Spleen (tissue), 11 donors: ENCODE data around the gene BMP6. TPM values are rescaled to one million over a fixed set of nuclear protein-coding genes. Genes with fewer than 3 reads are reported as not detected.

Experiments used
- DNase-seq: peaks from one replicate; pipeline ENCODE4 v3.0.0-alpha.2; 2020
- H3K27ac ChIP-seq, 8 donors: fragments of 200-600 bp; sonication (generic) in 7 of 8; 1 replicate in 4 of 8; 2 replicates in 4 of 8; pipeline versions ENCODE4 v1.5.0 to v1.8.0; 2016 to 2021; ENCODE audit warnings: inconsistent platforms in 4 of 8, mild to moderate bottlenecking in 4 of 8, moderate library complexity in 1 of 8
- H3K27me3 ChIP-seq, 7 donors: fragments of 200-600 bp; sonication (generic) in 6 of 7; replicated peaks in 1 of 7; 1 replicate in 4 of 7; 2 replicates in 3 of 7; pipeline versions ENCODE4 v1.5.0 to v1.8.0; 2016 to 2021; ENCODE audit warnings: inconsistent platforms in 3 of 7, mild to moderate bottlenecking in 1 of 7
- H3K36me3 ChIP-seq, 6 donors: fragments of 200-600 bp; sonication (generic) in 5 of 6; 1 replicate in 4 of 6; 2 replicates in 2 of 6; pipeline versions ENCODE4 v1.5.0 to v1.8.0; 2016 to 2021; ENCODE audit warnings: inconsistent platforms in 2 of 6
- H3K4me1 ChIP-seq, 6 donors: fragments of 200-600 bp; sonication (generic) in 5 of 6; 1 replicate in 3 of 6; 2 replicates in 3 of 6; pipeline versions ENCODE4 v1.5.0 to v1.8.0; 2016 to 2021; ENCODE audit warnings: inconsistent platforms in 3 of 6
- H3K4me3 ChIP-seq, 8 donors: fragments of 200-600 bp; sonication (generic) in 7 of 8; 1 replicate in 4 of 8; 2 replicates in 4 of 8; pipeline versions ENCODE4 v1.5.0 to v1.8.0; 2016 to 2021; ENCODE audit warnings: inconsistent platforms in 4 of 8, mild to moderate bottlenecking in 4 of 8, moderate library complexity in 2 of 8
- H3K9me3 ChIP-seq, 8 donors: fragments of 200-600 bp; sonication (generic) in 7 of 8; 1 replicate in 4 of 8; 2 replicates in 4 of 8; pipeline versions ENCODE4 v1.5.0 to v1.8.0; 2016 to 2021; ENCODE audit warnings: inconsistent platforms in 4 of 8
- POLR2A ChIP-seq, 3 donors: fragments of 450-650 bp; IDR thresholded peaks; one replicate each; pipeline ENCODE4 v1.5.1; 2017; ENCODE audit warnings: antibody characterized with exemption in 3 of 3, mild to moderate bottlenecking in 1 of 3
- POLR2AphosphoS5 ChIP-seq, 3 donors: sonication (generic); formaldehyde crosslinking; IDR thresholded peaks; one replicate each; pipeline ENCODE4 v1.5.1; 2017; ENCODE audit warnings: antibody characterized with exemption in 3 of 3
- WGBS, 5 donors: extraction: QIAGEN DNeasy Blood & Tissue Kit in 3 of 5; methylation state at CpG; one replicate each; pipeline versions ENCODE4 v1.1.5 to v1.1.7; 2013 to 2018; 5-methylcytosine and 5-hydroxymethylcytosine counted together
- intact Hi-C: fragments of 100-400 bp; cut with DNase I; formaldehyde crosslinking; loops from one replicate; pipeline ENCODE4 v1.15.0; 2023; ENCODE audit warnings: low total_unique reads
- polyA plus RNA-seq, 3 donors: library from polyadenylated mRNA; stranded (reverse); fragments of 200-250 nt; gene quantifications; one replicate each; pipeline ENCODE4 v1.2.1, GENCODE V29; 2013
- total RNA-seq, 7 donors: library from RNA; depleted of rRNA in 3 of 7; stranded (reverse); fragments of >200 nt in 3 of 7; fragmentation: NEBNext Ultra II Directional in 4 of 7; extraction: Animal tissue kit (Norgen Biotek cat#: 25700) in 4 of 7; gene quantifications; one replicate each; pipeline versions ENCODE4 v1.1.0 to v1.2.1, GENCODE V29; 2016 to 2021
- TF ChIP-seq, protein P1 (sequence below), 11 experiments: fragments of 200-600 bp in 7 of 11; fragments of 450-650 bp in 4 of 11; sonication (generic) in 4 of 11; IDR thresholded peaks in 8 of 11; conservative IDR thresholded peaks in 3 of 11; 1 replicate in 7 of 11; 2 replicates in 4 of 11; pipeline versions ENCODE4 v1.4.0 to v1.8.0; 2016 to 2021; ENCODE audit warnings: antibody characterized with exemption in 11 of 11, inconsistent platforms in 4 of 11, mild to moderate bottlenecking in 1 of 11
- donor health status: healthy with polysubstance abuse.
- donor health status: DM: no; HTN: no; CAD: no; lungs with moderate emphysema.
- donor health status: DM: no; HTN: no; CAD: no.
- donor health status: Bipolar disorder and iron deficiency.
- donor health status: healthy.
- donor health status: DM: no; HTN: no; CAD: no.
- donor health status: DM: yes; HTN: yes; CAD: no.

The BMP6 gene
- total and polyA plus RNA-seq, 10 donors = 0.58 to 6.9 (median 4.8) TPM

GRCh38 chr6:7730784-7731227, 4.9 kb downstream of the BMP6 start:
- Histone ChIP-seq H3K36me3 (no peaks in the 10 kb centered on the region), H3K4me1 (peaks cover 22 to 56% (median 35%) of the 10 kb centered on the region in 6 donors), H3K9me3 (no peaks in the 10 kb centered on the region), H3K27ac (no peak overlapping the region), H3K4me3 (no peak overlapping the region), H3K27me3 (peaks cover 4 to 93% (median 58%) of the 10 kb centered on the region in 7 donors)
- intact Hi-C loops = no loop called here
- no peak for TF ChIP-seq POLR2AphosphoS5 (IDR thresholded peaks at IDR 0.05)
- TF ChIP-seq, protein P1, sequence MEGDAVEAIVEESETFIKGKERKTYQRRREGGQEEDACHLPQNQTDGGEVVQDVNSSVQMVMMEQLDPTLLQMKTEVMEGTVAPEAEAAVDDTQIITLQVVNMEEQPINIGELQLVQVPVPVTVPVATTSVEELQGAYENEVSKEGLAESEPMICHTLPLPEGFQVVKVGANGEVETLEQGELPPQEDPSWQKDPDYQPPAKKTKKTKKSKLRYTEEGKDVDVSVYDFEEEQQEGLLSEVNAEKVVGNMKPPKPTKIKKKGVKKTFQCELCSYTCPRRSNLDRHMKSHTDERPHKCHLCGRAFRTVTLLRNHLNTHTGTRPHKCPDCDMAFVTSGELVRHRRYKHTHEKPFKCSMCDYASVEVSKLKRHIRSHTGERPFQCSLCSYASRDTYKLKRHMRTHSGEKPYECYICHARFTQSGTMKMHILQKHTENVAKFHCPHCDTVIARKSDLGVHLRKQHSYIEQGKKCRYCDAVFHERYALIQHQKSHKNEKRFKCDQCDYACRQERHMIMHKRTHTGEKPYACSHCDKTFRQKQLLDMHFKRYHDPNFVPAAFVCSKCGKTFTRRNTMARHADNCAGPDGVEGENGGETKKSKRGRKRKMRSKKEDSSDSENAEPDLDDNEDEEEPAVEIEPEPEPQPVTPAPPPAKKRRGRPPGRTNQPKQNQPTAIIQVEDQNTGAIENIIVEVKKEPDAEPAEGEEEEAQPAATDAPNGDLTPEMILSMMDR (IDR thresholded peaks at IDR 0.05 in 8 of 11, conservative IDR thresholded peaks at IDR 0.05 in 3 of 11) = no peak
- TF ChIP-seq POLR2A (IDR thresholded peaks at IDR 0.05) = no peak
- 55 to 73% (median 65%) methylated on average over 10 of the region's 10 CpGs for WGBS, 5 donors
- no peak for DNase-seq

DNA sequence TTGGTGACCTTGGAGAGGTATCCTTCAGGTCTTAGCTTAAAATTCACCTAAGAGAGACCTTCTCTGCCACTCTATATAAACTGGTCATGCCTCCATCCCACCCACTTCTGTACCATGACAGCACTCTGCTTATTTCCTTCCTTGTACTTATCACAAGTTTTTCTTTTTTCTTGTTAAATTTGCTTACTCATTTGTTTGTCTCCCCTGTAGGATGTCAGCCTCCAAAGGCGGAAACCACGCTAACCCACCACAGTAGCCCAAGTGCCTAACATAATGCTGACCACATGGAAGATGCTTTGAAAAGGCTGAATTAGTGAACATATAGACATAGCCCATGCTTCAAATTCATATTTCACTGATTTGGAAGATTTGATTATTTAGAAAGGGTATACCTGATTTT, 5.4 kb downstream of the BMP6 start:
- H3K4me3 ChIP-seq = no peak overlapping the region
- intact Hi-C loops = no loop called here
- 20 to 46% (median 23%) methylated on average over 2 of the region's 2 CpGs for WGBS, 5 donors
- H3K9me3 ChIP-seq = no peaks in the 10 kb centered on the region
- TF ChIP-seq POLR2AphosphoS5 (IDR thresholded peaks at IDR 0.05) = no peak
- TF ChIP-seq, protein P1 (IDR thresholded peaks at IDR 0.05 in 8 of 11, conservative IDR thresholded peaks at IDR 0.05 in 3 of 11) = no peak
- TF ChIP-seq POLR2A (IDR thresholded peaks at IDR 0.05) = no peak
- no peak overlapping the region for H3K27ac ChIP-seq
- peaks cover 20 to 51% (median 30%) of the 10 kb centered on the region in 6 donors for H3K4me1 ChIP-seq
- H3K36me3 ChIP-seq = no peaks in the 10 kb centered on the region
- H3K27me3 ChIP-seq = peaks cover 4 to 88% (median 53%) of the 10 kb centered on the region in 7 donors
- DNase-seq = no peak

DNA sequence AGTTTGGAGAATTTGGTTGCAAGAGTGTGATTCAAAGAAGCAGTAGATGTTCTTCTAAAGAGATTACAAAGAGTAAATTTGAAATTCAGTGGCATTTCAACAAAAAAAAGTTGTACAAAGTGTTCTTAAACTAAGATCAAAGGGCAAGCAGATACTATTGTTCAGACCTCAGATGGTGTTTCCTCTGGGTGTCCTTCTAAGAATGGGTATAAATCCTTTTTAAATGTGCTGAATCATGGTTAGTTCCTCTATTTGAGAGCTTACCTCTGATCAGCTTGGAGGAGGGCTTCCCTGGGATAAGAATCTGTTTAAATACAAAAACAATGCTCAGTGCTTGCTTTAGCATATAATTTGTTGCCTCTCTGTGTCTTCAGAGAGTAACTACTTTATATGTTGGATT, 6.3 kb downstream of the BMP6 start:
- no peaks in the 10 kb centered on the region for H3K9me3 ChIP-seq
- H3K36me3 ChIP-seq = no peaks in the 10 kb centered on the region
- H3K27ac ChIP-seq = no peak overlapping the region
- TF ChIP-seq, protein P1 (IDR thresholded peaks at IDR 0.05 in 8 of 11, conservative IDR thresholded peaks at IDR 0.05 in 3 of 11) = no peak
- TF ChIP-seq POLR2A (IDR thresholded peaks at IDR 0.05) (no peak), POLR2AphosphoS5 (IDR thresholded peaks at IDR 0.05) (no peak)
- intact Hi-C loops = no loop called here
- DNase-seq = no peak
- no peak overlapping the region for H3K4me3 ChIP-seq
- H3K4me1 ChIP-seq = peaks cover 14 to 41% (median 22%) of the 10 kb centered on the region in 6 donors
- peaks cover 3 to 81% (median 44%) of the 10 kb centered on the region in 7 donors for H3K27me3 ChIP-seq

- DNase-seq = no peak
- H3K27ac ChIP-seq = no peak overlapping the region
- no peaks in the 10 kb centered on the region for H3K9me3 ChIP-seq
- peaks cover 0 to 61% (median 18%) of the 10 kb centered on the region in 7 donors for H3K27me3 ChIP-seq
- no peak overlapping the region for H3K4me3 ChIP-seq
- peaks cover 0 to 21% (median 2%) of the 10 kb centered on the region in 6 donors for H3K4me1 ChIP-seq
- intact Hi-C loops = no loop called here
- H3K36me3 ChIP-seq = no peaks in the 10 kb centered on the region
- WGBS, 5 donors = 85 to 91% (median 88%) methylated on average over 18 of the region's 18 CpGs
- TF ChIP-seq POLR2AphosphoS5 (IDR thresholded peaks at IDR 0.05) (no peak), POLR2A (IDR thresholded peaks at IDR 0.05) (no peak)
- TF ChIP-seq, protein P1 (IDR thresholded peaks at IDR 0.05 in 8 of 11, conservative IDR thresholded peaks at IDR 0.05 in 3 of 11) = no peak
Measured at GRCh38 chr6:7734707-7735383, 8.9 kb downstream of the BMP6 start.
